Ramos (cell line): Measurements from ENCODE around the gene ZDHHC9.

Experiments
- in situ Hi-C: fragments of 300-500 bp; cut with MboI; formaldehyde crosslinking; loops from one replicate; pipeline ENCODE4 v1.14.3; 2022; ENCODE audit warnings: low sequenced_read_pairs; ENCODE audit not compliant: unreplicated experiment

The ZDHHC9 gene

DNA sequence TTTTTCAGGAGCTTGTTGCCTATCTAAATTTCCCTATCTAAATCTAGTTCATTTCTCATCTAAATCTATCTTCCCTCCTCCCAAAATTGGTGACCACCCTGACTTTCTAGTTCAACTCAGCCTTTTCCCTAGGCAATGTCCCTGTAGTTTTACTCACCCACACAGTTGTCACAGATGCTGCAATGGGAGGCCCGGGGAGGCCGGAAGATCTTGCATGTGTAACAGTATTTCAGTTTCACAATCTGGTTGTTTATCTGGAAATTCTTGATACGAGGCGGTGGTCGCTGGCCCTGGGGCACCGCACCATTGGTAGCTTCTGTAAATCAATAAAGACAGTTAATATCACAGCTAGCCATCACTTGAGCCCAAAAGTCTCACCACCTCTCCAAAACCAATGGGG lies 20.2 kb downstream of the ZDHHC9 start:
- in situ Hi-C loops: loop anchor here (10.0 kb wide), 1 partner anchor 69 kb away; no protein-coding TSS in a partner anchor

DNA sequence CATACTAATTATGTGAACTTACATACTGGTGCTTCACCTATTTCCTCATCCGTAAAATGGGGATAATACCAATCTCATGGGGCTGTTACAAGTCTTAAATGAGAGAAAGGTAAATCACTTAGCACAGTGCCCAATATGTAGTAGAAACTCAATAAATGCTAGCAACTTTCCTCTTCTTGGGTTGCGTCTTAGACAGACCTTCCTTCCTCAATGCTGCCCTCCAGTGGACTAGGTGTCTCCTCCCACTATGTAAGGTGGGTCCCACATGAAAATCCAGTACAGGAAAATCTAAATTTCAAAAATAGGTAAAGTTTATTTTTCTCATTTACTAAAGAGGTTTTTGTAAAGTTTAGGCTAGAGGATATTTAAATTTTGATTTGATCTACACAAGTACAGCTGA lies 20.6 kb downstream of the ZDHHC9 start:
- in situ Hi-C loops: loop anchor here (10.0 kb wide), 1 partner anchor 68 kb away; no protein-coding TSS in a partner anchor

DNA sequence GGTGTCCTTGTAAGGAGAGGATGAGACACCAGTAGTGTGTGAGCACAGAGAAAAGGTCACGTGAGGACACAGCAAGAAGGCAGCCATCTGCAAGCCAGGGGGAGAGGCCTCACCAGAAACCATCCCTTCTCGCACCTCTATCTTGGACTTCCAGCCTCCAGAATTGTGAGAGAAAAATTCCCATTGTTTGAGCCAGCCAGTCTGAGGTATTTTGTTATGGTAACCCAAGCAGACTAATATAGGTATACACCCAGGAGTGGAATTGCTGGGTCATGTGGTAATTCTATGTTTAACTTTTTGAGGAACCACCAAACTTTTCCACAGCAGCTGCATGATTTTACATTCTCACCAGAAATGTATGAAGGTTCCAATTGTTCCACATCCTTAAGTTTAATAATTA lies 25.6 kb downstream of the ZDHHC9 start:
- in situ Hi-C loops: no loop called here

DNA sequence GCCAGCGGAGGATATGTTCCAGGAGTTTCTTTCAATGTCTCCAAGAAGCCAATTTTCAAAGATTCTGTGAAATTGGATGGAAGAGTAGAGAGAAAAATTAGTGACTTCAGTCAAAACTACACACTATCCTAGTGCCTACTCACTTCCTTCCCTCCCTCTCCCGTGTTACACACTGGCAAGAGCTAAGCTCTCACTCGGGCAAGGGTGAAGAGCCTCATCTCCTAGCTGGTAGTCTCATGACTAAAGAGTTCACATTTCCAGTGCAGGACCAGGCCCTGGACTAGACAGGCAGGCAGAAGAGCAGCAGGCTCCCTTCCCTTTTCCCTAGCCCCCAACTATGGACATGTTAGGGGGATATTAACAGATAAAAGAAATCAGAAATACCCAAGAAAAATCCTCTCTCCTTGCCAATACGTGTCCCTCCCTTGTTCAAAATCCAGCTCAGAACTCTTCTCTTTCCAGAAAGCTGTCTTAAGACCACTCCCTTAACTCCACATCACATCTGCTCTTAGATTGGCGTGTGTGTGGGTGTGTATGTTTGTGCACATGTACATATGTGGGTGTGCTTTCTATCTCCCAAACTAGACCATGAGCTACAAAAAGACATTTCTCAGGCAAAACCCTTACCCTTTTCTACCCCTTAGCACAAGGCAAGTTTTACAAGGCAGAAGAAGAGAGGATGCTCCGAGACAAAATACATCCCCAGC lies 29.9 kb downstream of the ZDHHC9 start:
- in situ Hi-C loops: no loop called here

- in situ Hi-C loops: no loop called here
Measured at GRCh38 chrX:129808829-129809796, 34.6 kb downstream of the ZDHHC9 start.

DNA sequence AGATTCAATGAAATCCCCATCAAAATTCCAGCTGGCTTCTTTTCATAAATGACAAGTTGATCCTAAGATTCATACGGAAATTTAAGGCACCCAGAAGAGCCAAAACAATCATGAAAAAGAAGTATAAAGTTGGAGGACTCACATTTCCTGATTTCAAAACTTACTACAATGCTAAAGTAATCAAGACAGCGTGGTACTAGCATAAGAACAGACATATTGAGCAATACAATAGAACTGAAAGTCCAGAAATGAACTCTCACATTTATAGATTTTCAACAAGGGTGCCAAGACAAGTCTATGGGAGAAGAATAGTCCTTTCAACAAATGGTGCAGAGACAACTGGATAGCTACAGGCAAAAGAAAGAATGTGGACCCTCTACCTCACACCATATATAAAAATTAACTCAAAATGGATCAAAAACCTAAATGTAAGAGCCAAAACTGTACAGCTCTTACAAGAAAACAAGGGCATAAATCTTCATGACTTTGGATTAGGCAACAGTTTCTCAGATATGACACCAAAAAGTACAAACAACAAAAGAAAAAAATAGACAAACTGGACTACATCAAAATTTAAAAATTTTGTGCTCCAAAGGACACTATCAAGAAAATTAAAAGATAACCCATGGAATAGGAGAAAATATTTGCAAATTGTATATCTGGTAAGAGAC lies 35.4 kb downstream of the ZDHHC9 start:
- in situ Hi-C loops: no loop called here

DNA sequence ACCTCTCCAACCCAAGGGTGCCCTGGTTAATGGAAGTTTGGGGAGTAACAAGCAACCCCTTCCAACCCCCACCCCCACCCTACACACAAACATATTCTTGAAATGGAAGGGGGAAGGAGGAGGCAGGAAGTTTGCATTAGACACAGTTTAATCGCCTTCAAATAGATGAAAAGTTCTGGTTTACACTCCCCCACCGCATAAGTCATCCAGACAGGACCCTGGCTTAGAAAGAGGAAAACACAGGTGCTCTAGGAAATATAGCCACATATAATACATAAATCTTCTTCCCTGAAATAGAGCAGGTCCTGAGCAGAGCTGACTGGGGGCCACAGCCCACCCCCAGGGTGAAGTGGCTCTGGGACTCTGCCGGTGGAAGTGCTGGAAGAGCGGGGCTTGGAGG lies 38.9 kb downstream of the ZDHHC9 start:
- in situ Hi-C loops: no loop called here

GRCh38 chrX:129802863-129803262 lies 40.8 kb downstream of the ZDHHC9 start:
- in situ Hi-C loops: no loop called here

- in situ Hi-C loops: no loop called here
Measured at GRCh38 chrX:129800186-129800585, 43.5 kb downstream of the ZDHHC9 start.

GRCh38 chrX:129798888-129799287 lies 44.8 kb downstream of the ZDHHC9 start:
- in situ Hi-C loops: no loop called here

DNA sequence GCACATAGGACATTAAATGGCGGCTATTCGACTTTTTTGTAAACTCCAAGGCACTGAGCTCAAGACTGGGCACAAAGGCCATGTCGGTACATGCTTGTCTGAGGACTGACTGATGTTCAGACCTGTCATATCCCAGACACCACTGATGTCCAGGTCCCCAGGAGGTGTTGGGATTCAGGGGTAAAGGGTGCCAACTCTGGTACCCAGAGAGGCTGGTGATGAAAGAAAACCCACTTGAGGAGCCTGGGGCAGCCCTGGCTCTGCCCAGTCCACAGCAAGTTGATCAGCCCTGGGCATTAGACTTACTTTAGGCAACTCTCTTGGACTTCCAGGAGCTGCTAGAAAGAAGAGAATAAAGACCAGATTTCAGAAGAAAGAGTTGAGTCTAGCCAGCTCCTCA lies 45.2 kb downstream of the ZDHHC9 start:
- in situ Hi-C loops: no loop called here

DNA sequence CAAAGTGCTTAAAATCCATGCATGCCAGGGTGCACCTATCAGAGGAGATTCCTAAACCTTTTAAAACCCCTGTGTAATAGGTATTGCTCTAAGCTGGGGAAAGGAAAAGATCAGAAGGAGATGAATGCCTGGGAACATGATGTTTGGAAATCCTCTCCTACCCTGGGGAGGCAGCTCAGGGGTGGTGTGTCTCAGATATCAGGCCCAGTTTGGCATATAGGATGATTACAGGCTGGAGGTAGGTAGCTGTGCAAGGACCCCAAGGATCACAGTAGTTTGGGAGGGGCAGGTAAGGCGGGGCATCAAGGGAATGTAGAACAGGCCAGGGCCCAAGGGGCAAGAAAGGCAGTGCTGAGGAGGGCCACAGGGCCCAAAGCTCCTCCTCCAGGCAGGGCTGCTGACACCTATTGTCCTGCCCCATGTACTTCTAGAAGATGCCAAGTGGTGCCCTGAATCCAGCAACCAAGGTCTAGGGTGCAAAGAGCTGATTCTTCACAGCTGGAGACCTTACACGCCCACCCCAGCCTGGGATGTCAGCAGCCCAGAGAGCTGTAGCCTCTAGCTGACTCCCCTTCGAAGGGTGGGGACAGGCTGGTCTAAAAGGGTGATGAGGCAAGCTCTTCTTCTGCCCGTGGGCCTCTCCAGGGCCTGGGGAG lies 46.3 kb downstream of the ZDHHC9 start:
- in situ Hi-C loops: no loop called here

GRCh38 chrX:129795584-129795983 lies 48.1 kb downstream of the ZDHHC9 start:
- in situ Hi-C loops: no loop called here

DNA sequence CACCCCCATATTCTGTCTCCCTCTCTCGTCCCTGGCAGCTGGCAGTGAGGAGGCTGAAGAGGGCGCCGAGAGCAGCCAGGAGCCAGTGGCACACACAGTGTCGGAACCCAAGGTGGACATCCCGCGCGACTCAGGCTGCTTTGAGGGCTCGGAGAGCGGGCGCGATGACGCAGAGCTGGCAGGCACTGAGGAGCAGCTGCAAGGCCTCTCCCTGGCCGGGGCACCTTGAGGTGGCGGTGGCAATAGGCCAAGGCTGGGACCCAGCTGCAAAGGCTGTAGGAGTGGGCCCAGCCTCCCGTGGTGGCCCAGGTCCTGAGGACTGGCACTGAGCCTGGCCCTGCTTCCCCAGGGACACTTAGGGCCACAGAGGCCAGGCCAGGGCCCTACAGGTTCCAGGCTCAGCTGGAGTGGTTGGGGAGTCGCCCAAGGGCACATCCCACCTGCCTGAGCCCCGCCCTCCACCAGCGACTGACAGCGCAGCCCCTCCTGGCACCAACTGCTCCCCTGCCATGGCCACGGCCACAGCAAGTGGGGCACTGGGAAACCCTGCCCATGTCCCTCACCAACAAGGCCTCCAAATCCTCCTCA lies 50.0 kb downstream of the ZDHHC9 start:
- in situ Hi-C loops: no loop called here

DNA sequence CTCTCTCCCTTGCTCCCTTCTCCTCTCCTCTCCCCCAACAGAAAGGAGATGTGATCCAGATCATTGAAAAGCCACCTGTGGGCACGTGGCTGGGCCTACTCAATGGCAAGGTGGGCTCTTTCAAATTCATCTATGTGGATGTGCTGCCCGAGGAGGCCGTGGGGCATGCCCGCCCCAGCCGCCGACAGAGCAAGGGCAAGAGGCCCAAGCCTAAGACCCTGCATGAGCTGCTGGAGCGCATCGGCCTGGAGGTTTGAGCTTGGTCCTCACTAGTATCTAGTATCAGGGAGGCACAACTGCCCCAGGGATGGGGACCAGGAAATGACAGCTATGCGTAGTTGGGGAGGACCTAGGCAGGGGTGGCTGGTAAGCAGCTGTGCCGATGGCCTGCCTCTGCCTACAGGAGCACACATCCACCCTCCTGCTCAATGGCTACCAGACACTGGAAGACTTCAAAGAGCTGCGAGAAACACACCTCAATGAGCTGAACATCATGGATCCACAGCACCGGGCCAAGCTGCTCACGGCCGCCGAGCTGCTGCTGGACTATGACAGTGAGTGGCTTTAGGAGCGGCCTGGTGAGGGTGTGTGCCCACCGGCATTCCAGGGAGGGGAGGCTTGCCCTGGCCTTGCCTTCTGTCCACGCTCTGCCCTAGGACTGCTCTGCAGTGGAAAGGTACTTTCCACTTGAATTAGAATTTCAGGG lies 50.9 kb downstream of the ZDHHC9 start:
- in situ Hi-C loops: no loop called here

GRCh38 chrX:129791961-129792570 lies 51.6 kb downstream of the ZDHHC9 start:
- in situ Hi-C loops: no loop called here

GRCh38 chrX:129791336-129791735 lies 52.4 kb downstream of the ZDHHC9 start:
- in situ Hi-C loops: no loop called here

- in situ Hi-C loops: no loop called here
Measured at GRCh38 chrX:129790808-129791207, 52.9 kb downstream of the ZDHHC9 start.

- in situ Hi-C loops: no loop called here
Measured at GRCh38 chrX:129790146-129790545, 53.5 kb downstream of the ZDHHC9 start.
